GM18873 (cell line): Measurements from ENCODE around the gene PML.
"Not testable (repeated sequence)": the region's sequence is repeated elsewhere in the genome, so short reads cannot be mapped to it uniquely, and the experiment has no call there.

Experiments
- ATAC-seq: cut with Tn5 transposase; IDR thresholded peaks from one replicate; pipeline ENCODE4 v1.9.1; 2021; ENCODE audit warnings: mild to moderate bottlenecking, moderate library complexity, moderate number of reproducible peaks; ENCODE audit not compliant: unreplicated experiment, low FRiP score

PML gene

DNA sequence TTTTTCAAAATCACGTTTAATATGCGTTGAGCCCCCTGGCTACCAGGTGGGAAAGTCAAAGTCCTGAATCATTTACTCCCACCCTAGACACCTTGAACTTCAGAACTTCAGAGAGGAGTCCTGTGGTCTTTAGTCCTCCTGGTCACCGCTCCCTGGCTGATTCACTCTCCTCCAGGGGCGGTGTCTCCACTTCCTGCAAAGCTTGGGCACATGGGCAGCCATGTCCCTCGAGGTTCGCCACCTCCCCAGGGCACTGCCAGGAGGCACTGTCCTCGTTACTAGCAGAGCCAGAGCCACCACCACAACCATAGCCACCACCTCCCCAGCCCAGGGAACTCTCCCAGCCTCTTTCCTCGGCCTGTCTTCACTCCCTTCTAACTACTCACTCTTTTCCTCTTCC is 37.2 kb upstream of the PML start:
- no peak for ATAC-seq

DNA sequence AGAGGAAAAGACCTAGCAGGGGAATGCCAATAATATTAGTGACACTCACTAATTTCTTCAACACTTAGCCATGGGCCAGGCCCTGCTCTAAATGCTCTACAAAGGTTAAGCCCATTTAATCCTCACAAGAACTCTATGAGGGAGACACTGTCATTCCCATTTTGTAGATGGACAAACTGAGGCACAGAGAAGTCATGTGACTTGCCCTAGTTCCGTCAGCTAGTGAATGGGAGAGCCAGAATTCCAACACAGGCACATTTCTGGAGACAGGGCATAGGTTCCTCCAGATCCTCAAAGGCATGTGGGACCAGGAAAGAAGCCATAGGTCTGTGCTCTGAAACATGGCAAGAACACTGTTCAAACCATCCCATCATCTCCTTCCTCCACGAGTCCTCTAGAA is 36.7 kb upstream of the PML start:
- no peak for ATAC-seq

DNA sequence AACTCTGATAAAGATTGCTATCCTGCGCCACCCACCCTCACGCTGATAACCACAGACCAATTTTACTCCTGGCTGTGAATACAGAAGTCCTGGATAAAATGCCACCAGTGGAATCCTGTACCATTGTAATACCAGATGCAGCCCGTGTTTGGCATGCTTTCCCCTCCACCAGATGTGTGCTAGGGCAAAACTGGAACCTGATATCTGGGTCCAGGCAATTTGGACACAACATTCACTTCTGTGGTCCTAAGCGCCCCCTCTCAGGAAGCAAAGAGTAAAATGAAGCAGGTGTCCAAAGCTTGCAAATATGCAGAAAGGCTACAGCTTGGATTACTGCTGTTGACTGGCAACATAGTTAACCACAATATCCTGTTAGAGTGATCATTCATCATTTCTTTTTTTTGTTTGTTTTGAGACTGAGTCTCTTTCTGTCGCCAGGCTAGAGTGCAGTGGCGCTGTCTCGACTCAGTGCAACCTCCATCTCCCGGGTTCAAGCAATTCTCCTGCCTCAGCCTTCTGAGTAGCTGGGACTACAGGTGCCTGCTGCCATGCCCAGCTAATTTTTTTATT is 35.4 kb upstream of the PML start:
- no peak for ATAC-seq

DNA sequence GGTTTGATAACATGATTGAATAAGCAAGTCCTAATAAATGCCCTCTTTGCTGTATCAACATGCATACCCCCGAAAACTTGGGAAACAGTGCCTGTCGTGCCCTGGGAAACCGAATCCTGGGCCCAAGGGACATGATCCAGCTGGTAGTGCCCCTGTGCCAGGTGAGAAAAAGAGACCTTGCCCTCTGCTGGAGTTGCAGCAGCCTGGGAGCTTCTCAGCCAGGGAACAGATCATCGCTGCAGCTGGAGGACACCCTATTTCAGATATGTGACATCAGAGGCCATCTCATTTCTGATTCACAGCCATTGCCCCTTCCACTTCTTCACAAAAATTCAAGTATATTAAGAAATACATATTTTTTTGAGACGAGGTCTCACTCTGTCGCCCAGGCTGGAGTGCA is 34.7 kb upstream of the PML start:
- ATAC-seq = no peak

DNA sequence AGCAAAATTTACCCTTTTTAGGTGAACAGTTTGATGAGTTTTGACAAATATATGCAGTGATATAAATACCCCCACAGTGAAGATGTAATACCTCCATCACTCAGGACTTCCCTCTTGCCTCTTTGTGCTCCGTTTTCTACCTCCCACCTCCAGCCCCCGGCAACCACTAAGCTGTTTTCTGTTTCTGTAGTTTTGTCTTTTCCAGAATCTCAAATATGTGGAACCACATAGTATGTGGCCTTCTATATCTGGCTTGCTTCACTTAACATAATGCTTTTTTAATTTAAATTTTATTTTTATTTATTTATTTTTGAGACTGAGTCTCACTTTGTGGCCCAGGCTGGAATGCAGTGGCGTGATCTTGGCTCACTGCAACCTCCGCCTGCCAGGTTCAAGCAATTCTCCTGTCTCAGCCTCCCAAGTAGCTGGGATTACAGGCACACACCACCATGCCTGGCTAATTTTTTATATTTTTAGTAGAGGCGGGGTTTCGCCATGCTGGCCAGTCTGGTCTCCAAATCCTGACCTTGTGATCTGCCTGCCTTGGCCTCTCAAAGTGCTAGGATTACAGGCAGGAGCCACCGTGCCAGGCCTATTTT is 33.9 kb upstream of the PML start:
- not testable (repeated sequence) for ATAC-seq

DNA sequence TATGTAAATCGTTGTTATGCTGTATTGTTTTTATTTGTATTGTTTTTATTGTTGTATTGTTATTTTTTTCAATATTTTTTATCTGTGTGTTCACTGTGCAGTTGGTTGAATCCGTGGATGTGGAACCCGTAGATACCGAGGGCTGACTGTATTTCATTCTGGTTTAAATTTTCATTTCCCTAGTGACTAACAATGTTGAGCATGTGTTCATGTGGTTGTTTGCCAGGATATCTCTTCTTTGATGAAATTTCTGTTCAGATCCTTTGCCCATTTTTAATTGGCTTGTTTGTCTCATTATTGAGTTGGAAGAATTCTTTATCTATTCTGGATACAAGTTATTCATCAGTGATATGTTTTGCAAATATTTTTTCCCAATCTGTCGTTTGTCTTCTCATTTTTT is 32.1 kb upstream of the PML start:
- ATAC-seq = no peak

DNA sequence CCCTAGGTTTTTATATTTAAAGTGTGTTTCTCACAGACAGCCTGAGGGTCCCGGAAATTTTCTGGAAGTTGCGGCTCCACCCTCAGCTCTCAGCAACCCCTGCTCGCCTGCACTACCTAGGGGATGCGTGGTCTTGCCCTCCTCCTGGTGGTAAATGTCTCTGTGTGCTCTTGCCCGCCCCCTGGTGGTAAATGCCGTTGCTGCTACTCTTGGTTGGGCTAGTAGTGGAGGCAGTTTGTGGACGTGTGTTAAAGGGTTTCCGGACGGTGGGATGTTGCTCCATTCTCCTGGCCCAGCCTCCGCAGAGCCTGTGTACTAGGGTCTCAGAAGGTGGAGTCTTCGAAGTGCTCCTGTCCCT is 29.8 kb upstream of the PML start:
- ATAC-seq = no peak

DNA sequence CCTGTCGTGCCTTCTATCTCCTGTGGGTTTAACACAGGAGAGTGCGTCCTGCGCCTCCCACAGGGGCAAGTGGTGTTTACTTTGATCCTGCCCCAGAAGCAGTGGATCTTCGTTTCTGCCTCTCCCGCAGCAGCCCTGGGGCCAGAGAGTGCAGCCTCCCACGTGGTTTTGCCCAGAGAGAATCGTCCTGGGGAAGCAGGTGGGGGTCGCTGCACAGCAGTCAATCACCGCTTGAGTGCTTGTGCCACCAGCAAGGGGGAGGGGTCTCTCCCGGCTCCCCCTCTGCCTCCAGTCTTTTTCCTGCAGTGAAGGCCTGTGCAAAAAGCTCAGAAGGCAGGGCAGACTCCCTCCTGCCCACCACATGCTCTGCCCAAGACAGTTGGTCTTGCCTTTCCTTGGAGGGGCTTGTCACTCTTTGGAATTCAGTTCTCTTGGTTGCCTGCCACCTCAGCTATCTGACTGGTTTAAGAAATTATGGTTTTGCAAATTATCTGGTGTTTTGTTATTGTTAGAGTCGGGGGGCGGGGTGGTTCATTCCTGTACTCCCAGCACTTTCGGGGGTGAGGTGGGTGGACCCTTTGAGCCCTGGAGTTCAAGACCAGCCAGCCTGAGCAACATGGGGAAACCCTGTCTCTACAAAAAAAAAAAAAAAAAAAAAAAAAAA is 29.3 kb upstream of the PML start:
- ATAC-seq = no peak

DNA sequence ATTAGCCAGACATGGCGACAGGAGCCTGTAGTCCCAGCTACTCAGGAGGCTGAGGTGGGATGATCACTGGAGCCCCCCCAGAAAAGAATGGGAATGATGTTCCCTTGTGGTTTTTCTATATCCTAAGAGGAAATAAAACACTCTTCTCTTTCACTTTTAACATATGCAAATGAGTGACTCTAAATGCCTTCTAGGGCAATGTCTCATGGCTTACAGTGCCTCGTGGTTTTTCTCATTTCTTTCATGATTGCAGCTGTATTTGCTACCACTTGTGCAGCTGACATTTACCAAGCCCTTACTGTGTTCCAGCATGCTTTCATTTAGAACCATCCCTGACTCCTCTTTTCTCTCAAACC is 28.8 kb upstream of the PML start:
- ATAC-seq = no peak

DNA sequence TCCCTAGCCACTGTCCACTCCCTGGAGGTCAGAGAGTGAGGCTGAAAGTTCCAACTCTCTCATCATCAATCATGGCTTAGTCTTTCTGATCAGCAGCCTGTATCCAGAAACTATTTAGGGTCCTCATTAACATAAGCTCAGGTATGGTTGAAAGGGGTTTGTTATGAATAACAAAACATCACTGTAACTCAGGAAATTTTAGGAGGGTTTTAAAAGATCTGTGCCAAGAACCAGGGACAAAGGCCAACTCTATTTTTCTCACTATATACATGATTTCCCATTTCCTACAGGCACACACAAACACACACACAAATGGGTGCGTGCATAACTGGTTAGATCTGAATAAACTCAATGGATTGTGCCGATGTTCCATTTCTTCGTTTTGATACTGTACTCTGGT is 26.1 kb upstream of the PML start:
- no peak for ATAC-seq

DNA sequence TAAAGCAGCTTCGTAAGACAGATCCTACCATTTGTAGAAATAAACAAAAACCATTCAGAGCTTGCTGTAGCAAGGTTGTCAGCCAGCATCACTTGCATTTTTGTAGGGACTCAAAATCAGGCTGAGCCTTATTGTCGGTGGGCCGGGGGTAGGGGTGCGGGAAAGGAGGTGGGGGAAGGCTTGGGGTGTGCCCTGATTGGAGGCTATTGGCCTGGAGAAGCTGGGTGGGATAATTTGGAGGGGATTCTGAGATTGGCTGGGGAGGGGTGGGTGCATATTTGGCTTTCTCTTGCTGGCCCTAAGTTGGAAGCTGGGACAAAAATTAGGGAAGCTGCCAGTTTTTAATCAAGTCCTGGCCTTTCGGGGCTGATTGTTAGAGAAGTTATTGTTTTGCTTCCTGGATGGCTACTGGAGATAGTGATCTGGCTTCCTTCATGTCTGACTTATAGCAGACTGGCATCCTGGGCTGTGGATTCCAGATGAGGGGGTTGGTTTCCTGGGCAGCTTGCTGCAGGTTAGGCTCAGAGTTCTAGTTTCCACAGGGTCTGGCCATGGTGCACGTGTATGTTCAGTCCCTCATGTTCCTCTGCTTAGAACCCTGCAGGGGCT is 25.3 kb upstream of the PML start:
- no peak for ATAC-seq

DNA sequence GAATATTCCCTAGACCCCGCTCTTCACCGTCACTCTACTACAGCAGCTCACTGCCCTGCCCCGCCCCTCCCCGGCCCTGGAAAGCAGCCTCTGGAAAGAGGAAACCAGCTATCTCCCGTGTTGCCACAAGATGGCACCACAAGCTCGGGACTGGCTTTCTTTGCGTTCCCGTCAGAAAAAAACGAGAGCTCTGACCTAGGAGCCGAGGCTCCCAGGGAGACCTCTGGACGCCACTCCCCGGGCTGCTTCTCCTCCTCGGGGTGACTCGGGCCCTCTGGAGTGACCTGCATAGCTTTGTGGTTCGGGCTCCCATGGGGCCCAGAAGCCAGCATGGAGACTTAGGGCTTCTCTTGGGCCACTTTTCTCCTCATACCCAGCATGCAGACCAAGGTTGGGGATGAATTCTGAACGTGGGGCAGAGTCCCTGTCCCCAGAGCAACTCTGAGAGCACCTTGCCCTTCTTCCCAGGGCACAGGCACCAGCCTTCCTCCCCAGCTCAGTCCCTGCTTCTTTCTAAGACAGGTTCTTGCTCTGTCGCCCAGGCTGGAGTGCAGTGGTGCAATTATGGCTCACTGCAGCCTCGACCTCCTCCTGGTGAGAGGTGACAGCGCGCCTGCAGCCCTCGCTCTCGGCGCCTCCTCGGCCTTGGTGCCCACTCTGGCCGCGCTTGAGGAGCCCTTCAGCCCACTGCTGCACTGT is 21.4 kb upstream of the PML start:
- no peak for ATAC-seq

DNA sequence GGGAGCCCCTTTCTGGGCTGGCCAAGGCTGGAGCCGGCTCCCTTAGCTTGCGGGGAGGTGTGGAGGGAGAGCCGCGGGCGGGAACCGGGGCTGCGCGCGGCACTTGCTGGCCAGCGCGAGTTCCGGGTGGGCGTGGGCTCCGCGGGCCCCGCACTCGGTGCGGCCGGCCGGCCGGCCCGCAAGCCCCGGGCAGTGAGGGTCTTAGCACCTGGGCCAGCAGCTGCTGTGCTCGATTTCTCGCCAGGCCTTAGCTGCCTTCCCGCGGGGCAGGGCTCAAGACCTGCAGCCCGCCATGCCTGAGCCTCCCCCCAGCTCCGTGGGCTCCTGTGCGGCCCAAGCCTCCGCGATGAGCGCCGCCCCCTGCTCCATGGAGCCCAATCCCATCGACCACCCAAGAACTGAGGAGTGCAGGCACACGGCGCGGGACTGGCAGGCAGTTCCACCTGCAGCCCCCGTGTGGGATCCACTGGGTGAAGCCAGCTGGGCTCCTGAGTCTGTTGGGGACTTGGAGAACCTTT is 20.8 kb upstream of the PML start:
- ATAC-seq = not testable (repeated sequence)

DNA sequence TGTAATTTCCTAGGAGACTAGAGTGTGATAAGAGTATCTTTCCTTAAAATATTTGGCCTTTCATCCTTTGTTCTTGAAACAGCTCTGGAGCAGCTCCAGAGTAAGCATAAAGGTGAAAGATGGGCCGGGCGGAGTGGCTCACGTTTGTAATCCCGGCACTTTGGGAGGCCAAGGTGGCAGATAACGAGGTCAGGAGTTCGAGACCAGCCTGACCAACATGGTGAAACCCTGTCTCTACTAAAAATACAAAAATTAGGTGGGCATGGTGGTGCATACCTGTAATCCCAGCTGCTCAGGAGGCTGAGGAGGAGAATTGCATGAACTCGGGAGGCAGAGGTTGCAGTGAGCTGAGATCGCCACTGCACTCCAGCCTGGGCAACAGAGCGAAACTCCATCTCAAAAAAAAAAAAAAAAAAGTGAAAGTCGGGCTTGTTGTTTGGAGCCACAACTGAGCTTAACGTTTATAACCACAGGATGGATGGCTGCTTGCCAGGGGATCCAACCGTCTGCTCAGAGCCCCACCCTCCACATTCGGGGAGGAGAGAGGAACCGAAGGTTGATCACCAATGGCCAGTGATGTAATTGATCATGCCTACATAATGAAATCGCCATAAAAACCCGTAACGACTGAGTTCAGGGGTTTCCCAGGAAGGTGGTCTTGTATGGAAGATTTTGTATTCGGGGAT is 18.9 kb upstream of the PML start:
- not testable (repeated sequence) for ATAC-seq

DNA sequence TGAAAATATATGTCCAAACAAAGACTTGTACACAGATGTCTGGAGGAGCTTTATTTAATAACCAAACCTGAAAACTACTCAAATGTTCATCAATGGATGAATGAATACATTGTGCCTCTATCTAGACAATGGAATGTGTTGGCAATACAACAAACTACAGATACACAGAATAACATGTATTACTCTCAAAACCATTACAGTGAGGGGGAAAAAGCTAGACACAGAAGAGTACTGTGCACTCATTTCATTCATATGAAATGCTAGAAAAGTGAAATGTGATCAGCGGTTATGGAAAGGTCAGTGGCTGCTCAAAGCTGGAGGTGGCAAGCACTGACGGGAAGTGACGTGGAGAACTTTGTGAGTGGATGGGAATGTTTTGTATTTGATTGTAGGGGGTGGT is 15.6 kb upstream of the PML start:
- no peak for ATAC-seq

DNA sequence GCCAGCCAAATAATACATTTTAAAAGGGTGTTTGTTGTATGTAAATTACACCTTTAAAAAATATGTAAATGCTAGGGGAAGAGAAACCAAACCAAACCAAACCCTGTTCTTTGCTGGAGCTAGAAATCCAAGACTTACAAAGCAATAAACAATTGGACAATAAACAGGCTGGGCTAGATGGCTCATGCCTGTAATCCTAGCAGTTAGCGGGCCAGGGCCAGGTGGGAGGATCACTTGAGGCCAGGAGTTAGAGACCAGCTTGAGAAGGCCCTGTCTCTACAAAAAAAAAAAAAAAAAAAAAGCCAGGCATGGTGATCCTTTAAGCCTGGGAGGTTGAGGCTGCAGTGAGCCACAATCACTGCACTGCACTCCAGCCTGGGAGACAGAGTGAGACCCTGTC is 14.9 kb upstream of the PML start:
- ATAC-seq = no peak

DNA sequence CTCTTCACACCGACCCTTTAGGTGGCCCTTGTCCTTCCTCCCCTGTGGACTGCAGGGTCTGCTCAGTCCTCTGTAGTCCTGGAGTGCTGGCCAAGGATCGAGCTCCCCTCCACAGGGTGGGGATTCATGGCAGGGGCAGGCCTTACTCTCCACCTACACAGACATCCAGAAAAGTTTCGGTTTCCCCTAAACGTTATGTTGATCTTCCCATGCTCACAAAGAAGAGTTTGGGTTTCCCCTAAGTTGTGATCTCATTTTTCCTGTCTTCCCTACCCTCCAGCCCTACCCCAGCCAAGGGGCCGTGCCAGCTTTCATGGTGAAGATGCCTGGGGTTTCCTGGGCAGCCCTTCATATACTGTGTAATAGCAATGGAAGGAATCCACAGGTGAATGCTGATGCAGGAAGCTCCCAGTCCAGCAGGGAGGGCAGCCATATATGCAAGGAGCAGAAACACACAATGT is 12.7 kb upstream of the PML start:
- ATAC-seq = no peak

DNA sequence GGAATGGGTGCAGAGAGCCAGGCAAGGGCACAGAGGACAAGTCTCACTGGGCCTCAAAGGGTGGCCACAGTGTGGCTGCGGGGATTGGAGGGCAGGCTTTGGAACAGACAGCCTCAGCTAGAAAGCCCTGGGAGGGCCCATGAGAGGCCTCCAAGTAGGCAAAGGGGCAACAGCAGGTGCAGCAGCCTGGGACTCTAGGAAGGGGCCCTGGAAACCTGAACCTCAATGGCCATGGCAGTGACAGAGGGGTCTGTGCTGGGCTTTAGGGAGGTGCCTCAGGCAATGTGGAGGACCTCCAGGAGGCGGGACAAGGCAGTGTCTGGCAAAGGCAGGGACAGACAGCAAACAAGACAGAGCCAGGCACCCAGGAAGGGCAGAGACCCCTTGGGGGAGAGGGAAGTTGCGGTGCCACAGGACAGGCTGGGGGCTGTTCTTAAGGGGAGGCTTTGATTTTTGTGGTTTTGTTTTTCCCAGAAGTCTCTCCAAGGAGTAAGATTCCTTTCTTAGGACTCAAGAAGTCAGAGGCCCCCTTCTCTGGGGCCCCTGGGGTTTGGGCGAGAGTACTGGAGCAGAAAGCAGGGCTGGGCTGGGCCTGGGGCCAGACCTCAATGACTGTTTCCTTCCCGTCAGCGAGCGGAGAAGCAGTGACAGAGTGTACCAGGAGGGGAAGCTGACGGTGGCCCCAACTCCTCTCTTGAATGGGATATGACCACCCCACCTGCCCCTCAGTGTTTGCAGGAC is 12.1 kb upstream of the PML start:
- no peak for ATAC-seq

DNA sequence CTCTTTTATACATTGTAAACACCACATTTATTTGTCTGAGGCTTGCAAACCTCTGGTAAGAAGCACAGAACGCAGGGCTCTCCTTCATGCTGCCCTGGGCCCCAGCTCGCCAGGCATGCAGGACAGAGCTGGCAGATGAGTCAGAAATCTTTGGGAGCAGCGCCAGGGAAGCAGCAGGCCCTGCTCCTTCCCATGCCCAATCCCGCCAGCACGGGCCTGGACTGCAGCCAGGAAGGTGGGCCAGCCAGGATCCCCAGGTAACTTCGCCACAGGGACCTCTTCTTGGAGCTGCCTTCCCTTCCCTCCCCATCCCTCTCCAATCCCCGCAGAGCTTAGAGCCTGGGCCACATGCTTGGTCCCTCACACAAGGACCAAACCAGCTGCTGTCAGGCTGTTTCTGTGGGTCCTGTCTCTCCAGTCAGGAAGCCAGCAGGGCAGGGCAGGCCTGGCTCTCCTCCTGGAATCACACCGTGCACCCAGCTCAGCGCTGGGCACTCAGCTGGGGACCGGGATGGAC is 11.2 kb upstream of the PML start:
- no peak for ATAC-seq

DNA sequence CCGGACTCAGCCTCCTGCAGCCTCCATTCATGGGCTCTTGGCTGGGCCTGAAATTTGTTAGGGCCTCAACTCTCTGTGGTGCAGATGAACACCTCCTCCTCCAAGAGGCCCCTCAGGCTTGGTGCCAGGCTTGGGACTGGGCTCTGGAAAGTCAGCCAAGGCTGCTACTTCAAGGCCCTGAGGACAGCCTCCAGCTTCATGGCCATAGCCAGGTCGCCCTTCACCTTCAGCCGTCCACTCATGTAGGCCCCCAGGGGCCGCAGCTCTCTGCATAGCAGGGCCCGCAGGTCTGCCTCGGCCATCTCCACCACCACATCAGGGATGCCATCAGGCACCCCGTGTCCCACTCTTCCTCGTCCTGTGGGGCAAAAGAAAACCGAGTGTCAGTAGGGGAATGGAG is 10.7 kb upstream of the PML start:
- no peak for ATAC-seq
